ENCODE data around the gene TTYH1.

DNA sequence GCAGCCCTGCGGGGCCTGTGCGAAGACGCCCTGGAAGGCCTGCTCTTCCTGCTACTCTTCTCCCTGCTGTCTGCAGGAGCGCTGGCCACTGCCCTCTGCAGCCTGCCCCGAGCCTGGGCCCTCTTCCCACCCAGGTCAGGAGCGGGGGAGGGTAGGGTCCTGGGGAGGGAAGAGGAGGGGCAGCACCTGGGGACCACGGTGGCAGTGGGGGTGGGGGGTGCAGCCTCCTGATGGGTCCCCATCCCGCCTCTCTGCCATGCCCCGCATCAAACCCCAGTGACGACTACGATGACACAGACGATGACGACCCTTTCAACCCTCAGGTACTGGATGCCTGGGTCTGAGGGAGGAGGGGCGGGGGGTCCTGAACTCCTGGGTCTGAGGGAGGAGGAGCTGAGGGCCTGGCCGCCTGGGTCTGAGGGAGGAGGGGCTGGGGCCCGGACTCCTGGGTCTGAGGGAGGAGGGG lies 20.3 kb downstream of the TTYH1 start:
- TF ChIP-seq RCOR1 (IDR thresholded peaks at IDR 0.05; ENCODE audit: insufficient replicate concordance, low read length), result no peak
- no peak for TF ChIP-seq MAZ (IDR thresholded peaks at IDR 0.05; ENCODE audit: borderline replicate concordance, low read depth, low read length)
- TF ChIP-seq RAD21 (IDR thresholded peaks at IDR 0.05; ENCODE audit: low read length), result no peak
- no peak for TF ChIP-seq CHD1 (IDR thresholded peaks at IDR 0.05; ENCODE audit: low read depth, low read length)
- TF ChIP-seq, protein P1, sequence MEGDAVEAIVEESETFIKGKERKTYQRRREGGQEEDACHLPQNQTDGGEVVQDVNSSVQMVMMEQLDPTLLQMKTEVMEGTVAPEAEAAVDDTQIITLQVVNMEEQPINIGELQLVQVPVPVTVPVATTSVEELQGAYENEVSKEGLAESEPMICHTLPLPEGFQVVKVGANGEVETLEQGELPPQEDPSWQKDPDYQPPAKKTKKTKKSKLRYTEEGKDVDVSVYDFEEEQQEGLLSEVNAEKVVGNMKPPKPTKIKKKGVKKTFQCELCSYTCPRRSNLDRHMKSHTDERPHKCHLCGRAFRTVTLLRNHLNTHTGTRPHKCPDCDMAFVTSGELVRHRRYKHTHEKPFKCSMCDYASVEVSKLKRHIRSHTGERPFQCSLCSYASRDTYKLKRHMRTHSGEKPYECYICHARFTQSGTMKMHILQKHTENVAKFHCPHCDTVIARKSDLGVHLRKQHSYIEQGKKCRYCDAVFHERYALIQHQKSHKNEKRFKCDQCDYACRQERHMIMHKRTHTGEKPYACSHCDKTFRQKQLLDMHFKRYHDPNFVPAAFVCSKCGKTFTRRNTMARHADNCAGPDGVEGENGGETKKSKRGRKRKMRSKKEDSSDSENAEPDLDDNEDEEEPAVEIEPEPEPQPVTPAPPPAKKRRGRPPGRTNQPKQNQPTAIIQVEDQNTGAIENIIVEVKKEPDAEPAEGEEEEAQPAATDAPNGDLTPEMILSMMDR (conservative IDR thresholded peaks at IDR 0.05; ENCODE audit: low read depth, low read length), result no peak
- no peak for TF ChIP-seq BHLHE40 (IDR thresholded peaks at IDR 0.05; ENCODE audit: low read depth, low read length)
- TF ChIP-seq POLR2A (IDR thresholded peaks at IDR 0.05; ENCODE audit: low read depth, low read length), result no peak
- no peak for TF ChIP-seq MAFK (IDR thresholded peaks at IDR 0.05; ENCODE audit: low read depth, low read length)

All from IMR-90 (cell line).